ENCODE results near the gene MELTF.

Gene MELTF

GRCh38 chr3:196988241-196989029 lies 41.2 kb downstream of the MELTF start (continued):
- TF ChIP-seq, protein P1, sequence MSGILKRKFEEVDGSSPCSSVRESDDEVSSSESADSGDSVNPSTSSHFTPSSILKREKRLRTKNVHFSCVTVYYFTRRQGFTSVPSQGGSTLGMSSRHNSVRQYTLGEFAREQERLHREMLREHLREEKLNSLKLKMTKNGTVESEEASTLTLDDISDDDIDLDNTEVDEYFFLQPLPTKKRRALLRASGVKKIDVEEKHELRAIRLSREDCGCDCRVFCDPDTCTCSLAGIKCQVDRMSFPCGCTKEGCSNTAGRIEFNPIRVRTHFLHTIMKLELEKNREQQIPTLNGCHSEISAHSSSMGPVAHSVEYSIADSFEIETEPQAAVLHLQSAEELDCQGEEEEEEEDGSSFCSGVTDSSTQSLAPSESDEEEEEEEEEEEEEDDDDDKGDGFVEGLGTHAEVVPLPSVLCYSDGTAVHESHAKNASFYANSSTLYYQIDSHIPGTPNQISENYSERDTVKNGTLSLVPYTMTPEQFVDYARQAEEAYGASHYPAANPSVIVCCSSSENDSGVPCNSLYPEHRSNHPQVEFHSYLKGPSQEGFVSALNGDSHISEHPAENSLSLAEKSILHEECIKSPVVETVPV (CRISPR knock-in tag; IDR thresholded peaks at IDR 0.05), result no peak
- TF ChIP-seq ZNF565 (CRISPR knock-in tag; conservative IDR thresholded peaks at IDR 0.05; ENCODE audit: low read depth), result no peak

GRCh38 chr3:196987022-196987421 lies 42.6 kb downstream of the MELTF start:
- no peak for ATAC-seq
- TF ChIP-seq PPARA (CRISPR knock-in tag; IDR thresholded peaks at IDR 0.05; ENCODE audit: borderline replicate concordance) (no peak), ZNF565 (CRISPR knock-in tag; conservative IDR thresholded peaks at IDR 0.05; ENCODE audit: low read depth) (no peak), PATZ1 (CRISPR knock-in tag; IDR thresholded peaks at IDR 0.05; ENCODE audit: borderline replicate concordance) (no peak), ZNF8 (CRISPR knock-in tag; IDR thresholded peaks at IDR 0.05) (no peak)

- ATAC-seq, result no peak
- TF ChIP-seq CSDC2 (CRISPR knock-in tag; IDR thresholded peaks at IDR 0.05) (no peak), ARNTL (CRISPR knock-in tag; IDR thresholded peaks at IDR 0.05; ENCODE audit: borderline replicate concordance, low read depth) (no peak), CREB5 (CRISPR knock-in tag; IDR thresholded peaks at IDR 0.05; ENCODE audit: low read depth) (no peak), GLIS3 (CRISPR knock-in tag; IDR thresholded peaks at IDR 0.05) (no peak)
Measured at GRCh38 chr3:196985954-196986885, 43.4 kb downstream of the MELTF start.

DNA sequence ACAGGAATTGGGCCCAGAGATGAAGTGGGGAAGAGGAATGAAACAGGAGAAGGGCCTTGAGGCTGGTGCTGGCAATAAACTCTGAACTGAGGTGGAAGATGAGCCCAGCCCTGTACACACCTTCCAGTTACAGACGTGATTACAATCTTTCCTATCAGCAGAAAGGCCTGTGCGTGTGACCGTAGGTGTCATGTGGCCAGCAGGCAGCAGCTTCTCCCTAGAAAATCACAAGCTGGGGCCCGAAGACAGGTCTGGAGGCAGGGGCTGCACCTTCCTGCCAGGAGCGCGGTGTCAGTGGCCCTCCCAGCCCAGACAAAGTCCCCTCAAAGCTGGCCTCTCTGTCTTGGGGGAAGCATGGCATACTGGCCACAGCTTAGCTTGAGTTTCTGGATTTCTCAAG lies 44.3 kb downstream of the MELTF start:
- no peak for ATAC-seq
- no peak for TF ChIP-seq ESRRG (CRISPR knock-in tag; IDR thresholded peaks at IDR 0.05)
- no peak for TF ChIP-seq ZNF8 (CRISPR knock-in tag; IDR thresholded peaks at IDR 0.05)
- no peak for TF ChIP-seq TSHZ2 (CRISPR knock-in tag; IDR thresholded peaks at IDR 0.05)
- TF ChIP-seq, protein P1 (CRISPR knock-in tag; IDR thresholded peaks at IDR 0.05), result no peak
- TF ChIP-seq GLIS3 (CRISPR knock-in tag; IDR thresholded peaks at IDR 0.05), result no peak
- no peak for TF ChIP-seq TOX (CRISPR knock-in tag; IDR thresholded peaks at IDR 0.05; ENCODE audit: borderline replicate concordance)
- no peak for TF ChIP-seq OSR1 (CRISPR knock-in tag; IDR thresholded peaks at IDR 0.05)
- no peak for TF ChIP-seq SNAI2 (CRISPR knock-in tag; IDR thresholded peaks at IDR 0.05)
- no peak for TF ChIP-seq ZNF565 (CRISPR knock-in tag; conservative IDR thresholded peaks at IDR 0.05; ENCODE audit: low read depth)
- TF ChIP-seq, protein P2, sequence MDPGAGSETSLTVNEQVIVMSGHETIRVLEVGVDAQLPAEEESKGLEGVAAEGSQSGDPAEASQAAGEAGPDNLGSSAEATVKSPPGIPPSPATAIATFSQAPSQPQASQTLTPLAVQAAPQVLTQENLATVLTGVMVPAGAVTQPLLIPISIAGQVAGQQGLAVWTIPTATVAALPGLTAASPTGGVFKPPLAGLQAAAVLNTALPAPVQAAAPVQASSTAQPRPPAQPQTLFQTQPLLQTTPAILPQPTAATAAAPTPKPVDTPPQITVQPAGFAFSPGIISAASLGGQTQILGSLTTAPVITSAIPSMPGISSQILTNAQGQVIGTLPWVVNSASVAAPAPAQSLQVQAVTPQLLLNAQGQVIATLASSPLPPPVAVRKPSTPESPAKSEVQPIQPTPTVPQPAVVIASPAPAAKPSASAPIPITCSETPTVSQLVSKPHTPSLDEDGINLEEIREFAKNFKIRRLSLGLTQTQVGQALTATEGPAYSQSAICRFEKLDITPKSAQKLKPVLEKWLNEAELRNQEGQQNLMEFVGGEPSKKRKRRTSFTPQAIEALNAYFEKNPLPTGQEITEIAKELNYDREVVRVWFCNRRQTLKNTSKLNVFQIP (CRISPR knock-in tag; IDR thresholded peaks at IDR 0.05; ENCODE audit: borderline replicate concordance, low read depth), result no peak
- no peak for TF ChIP-seq ZNF70 (CRISPR knock-in tag; IDR thresholded peaks at IDR 0.05)
- TF ChIP-seq ARNTL (CRISPR knock-in tag; IDR thresholded peaks at IDR 0.05; ENCODE audit: borderline replicate concordance, low read depth), result no peak
- TF ChIP-seq TCF4 (CRISPR knock-in tag; IDR thresholded peaks at IDR 0.05; ENCODE audit: borderline replicate concordance), result no peak
- no peak for TF ChIP-seq ZFP3 (CRISPR knock-in tag; IDR thresholded peaks at IDR 0.05)
- no peak for TF ChIP-seq ZC3H10 (CRISPR knock-in tag; IDR thresholded peaks at IDR 0.05)
